Activated CD4-positive, alpha-beta T cell treated with anti-CD3 and anti-CD28 coated beads for 36 hours (primary cell): ENCODE results near the gene ZSCAN5A. TPM values are rescaled to one million over a fixed set of nuclear protein-coding genes. Genes with fewer than 3 reads are reported as not detected.
A peak's percentile ranks its signal among the peaks of the same experiment; 100 is the strongest.

Experiments used
- ATAC-seq: fragments of 200-7000 bp; cut with Tn5 transposase; one replicate; pipeline ENCODE4 v1.10.0; 2021; ENCODE audit warnings: mild to moderate bottlenecking, moderate library complexity
- CTCF ChIA-PET: fragments of 350-600 bp; sonication (Branson Sonifier 250); formaldehyde crosslinking; loops from one replicate; lab custom pipeline; 2021; ENCODE audit warnings: antibody characterized with exemption; lab: Charles Lee
- POLR2A ChIA-PET: fragments of 350-600 bp; sonication (Branson Sonifier 250); formaldehyde crosslinking; loops from one replicate; lab custom pipeline; 2021; ENCODE audit warnings: antibody characterized with exemption, inconsistent platforms; lab: Charles Lee
- DNase-seq: peaks from one replicate; pipeline ENCODE4 v3.0.0-alpha.2; 2020
- H3K27ac Mint-ChIP-seq: one replicate; pipeline ENCODE4 v1.8.0; 2021; ENCODE audit warnings: mixed read lengths
- H3K27me3 Mint-ChIP-seq: one replicate; pipeline ENCODE4 v1.8.0; 2021; ENCODE audit warnings: mixed read lengths
- H3K36me3 Mint-ChIP-seq: one replicate; pipeline ENCODE4 v1.8.0; 2021; ENCODE audit warnings: low read depth, mixed read lengths
- H3K4me1 Mint-ChIP-seq: one replicate; pipeline ENCODE4 v1.8.0; 2021; ENCODE audit warnings: mixed read lengths
- H3K4me3 Mint-ChIP-seq: one replicate; pipeline ENCODE4 v1.8.0; 2021; ENCODE audit warnings: mild to moderate bottlenecking, moderate library complexity, mixed read lengths
- H3K9me3 Mint-ChIP-seq: one replicate; pipeline ENCODE4 v1.8.0; 2021; ENCODE audit warnings: low read depth, mixed read lengths
- intact Hi-C, 2 experiments: fragments of 100-400 bp; cut with DNase I in 1 of 2; cut with micrococcal nuclease in 1 of 2; formaldehyde crosslinking; loops; one replicate each; pipeline versions ENCODE4 v1.14.2 to v1.15.1; 2022 to 2024; cut with DNase I, micrococcal nuclease
- total RNA-seq, 2 experiments: library from RNA; stranded (reverse); gene quantifications; one replicate each; pipeline ENCODE4 v1.2.3, GENCODE V29; 2021

ZSCAN5A gene
- total RNA-seq, 2 experiments from 2014 or later, result 8.3 to 9.9 TPM

GRCh38 chr19:56301886-56302620, 12.6 kb downstream of the ZSCAN5A start:
- ATAC-seq, result peak; percentile 53
- intact Hi-C loops, result no loop called here
- no peaks in the 10 kb centered on the region for H3K27me3 Mint-ChIP-seq

GRCh38 chr19:56301155-56301554, 13.5 kb downstream of the ZSCAN5A start:
- DNase-seq (no peak), ATAC-seq (no peak)
- H3K27me3 Mint-ChIP-seq, result no peaks in the 10 kb centered on the region
- H3K9me3 Mint-ChIP-seq, result no peaks in the 10 kb centered on the region
- intact Hi-C loops, result no loop called here
- H3K4me1 Mint-ChIP-seq, result peaks cover 15% of the 10 kb centered on the region
- H3K27ac Mint-ChIP-seq, result no peak overlapping the region
- peaks cover 25% of the 10 kb centered on the region for H3K36me3 Mint-ChIP-seq
- ChIA-PET CTCF (interaction anchor here (1.5 kb wide), 1 partner anchor 8 kb away, joined by 4 read pairs; no protein-coding TSS in a partner anchor), POLR2A (no interaction called here)
- H3K4me3 Mint-ChIP-seq, result no peak overlapping the region

More at GRCh38 chr19:56301886-56302620, 12.6 kb downstream of the ZSCAN5A start:
- Mint-ChIP-seq H3K36me3 (peaks cover 24% of the 10 kb centered on the region), H3K27ac (peak overlapping the region; percentile 32), H3K4me3 (no peak overlapping the region), H3K9me3 (no peaks in the 10 kb centered on the region), H3K4me1 (peaks cover 15% of the 10 kb centered on the region)
- ChIA-PET POLR2A (no interaction called here), CTCF (interaction anchor here (0.6 to 1.5 kb wide), 2 partner anchors 8 to 201 kb away, joined by 4 to 5 read pairs; no protein-coding TSS in a partner anchor)
- peak; percentile 8 for DNase-seq

- peaks cover 15% of the 10 kb centered on the region for H3K4me1 Mint-ChIP-seq
- POLR2A ChIA-PET, result no interaction called here
- no peak overlapping the region for H3K27ac Mint-ChIP-seq
- H3K36me3 Mint-ChIP-seq, result peaks cover 22% of the 10 kb centered on the region
- no peak for DNase-seq
- CTCF ChIA-PET, result interaction anchor here (0.7 to 1.3 kb wide), 5 partner anchors 10 to 490 kb away, joined by 3 to 7 read pairs (median 3); no protein-coding TSS in a partner anchor
- no peaks in the 10 kb centered on the region for H3K27me3 Mint-ChIP-seq
- H3K9me3 Mint-ChIP-seq, result no peaks in the 10 kb centered on the region
- H3K4me3 Mint-ChIP-seq, result no peak overlapping the region
- no peak for ATAC-seq
- intact Hi-C loops, result no loop called here
Observed at GRCh38 chr19:56299688-56300087, 15.0 kb downstream of the ZSCAN5A start.

- intact Hi-C loops, result no loop called here
- ATAC-seq (no peak), DNase-seq (no peak)
- H3K36me3 Mint-ChIP-seq, result peaks cover 26% of the 10 kb centered on the region
- no peaks in the 10 kb centered on the region for H3K27me3 Mint-ChIP-seq
- no peak overlapping the region for H3K4me3 Mint-ChIP-seq
- POLR2A ChIA-PET, result no interaction called here
- CTCF ChIA-PET, result interaction anchor here (0.7 kb wide), 1 partner anchor 76 kb away, joined by 3 read pairs; no protein-coding TSS in a partner anchor
- H3K27ac Mint-ChIP-seq, result no peak overlapping the region
- no peaks in the 10 kb centered on the region for H3K9me3 Mint-ChIP-seq
- H3K4me1 Mint-ChIP-seq, result peaks cover 7% of the 10 kb centered on the region
Observed at GRCh38 chr19:56297010-56297409, 17.6 kb downstream of the ZSCAN5A start.

GRCh38 chr19:56295531-56296455, 18.8 kb downstream of the ZSCAN5A start:
- no peak overlapping the region for H3K4me3 Mint-ChIP-seq
- no peak for DNase-seq
- H3K27me3 Mint-ChIP-seq, result no peaks in the 10 kb centered on the region
- POLR2A ChIA-PET, result no interaction called here
- H3K27ac Mint-ChIP-seq, result no peak overlapping the region
- H3K4me1 Mint-ChIP-seq, result peaks cover 5% of the 10 kb centered on the region
- CTCF ChIA-PET, result interaction anchor here (0.7 kb wide), 1 partner anchor 75 kb away, joined by 3 read pairs; no protein-coding TSS in a partner anchor
- ATAC-seq, result no peak
- H3K36me3 Mint-ChIP-seq, result peaks cover 24% of the 10 kb centered on the region
- H3K9me3 Mint-ChIP-seq, result no peaks in the 10 kb centered on the region
- intact Hi-C loops, result no loop called here

- H3K27ac Mint-ChIP-seq, result no peak overlapping the region
- ATAC-seq (no peak), DNase-seq (no peak)
- ChIA-PET POLR2A (no interaction called here), CTCF (interaction anchor here (0.7 kb wide), 1 partner anchor 138 kb away, joined by 3 read pairs; no protein-coding TSS in a partner anchor)
- no peaks in the 10 kb centered on the region for H3K27me3 Mint-ChIP-seq
- H3K36me3 Mint-ChIP-seq, result peaks cover 23% of the 10 kb centered on the region
- no peaks in the 10 kb centered on the region for H3K9me3 Mint-ChIP-seq
- no peak overlapping the region for H3K4me3 Mint-ChIP-seq
- H3K4me1 Mint-ChIP-seq, result peaks cover 5% of the 10 kb centered on the region
- intact Hi-C loops, result no loop called here
Observed at GRCh38 chr19:56294549-56294948, 20.1 kb downstream of the ZSCAN5A start.

- ATAC-seq, result peak; percentile 39
- Mint-ChIP-seq H3K4me3 (no peak overlapping the region), H3K27me3 (no peaks in the 10 kb centered on the region), H3K36me3 (peaks cover 24% of the 10 kb centered on the region), H3K9me3 (no peaks in the 10 kb centered on the region), H3K27ac (no peak overlapping the region), H3K4me1 (peaks cover 5% of the 10 kb centered on the region)
- intact Hi-C loops, result no loop called here
- peak; percentile 54 for DNase-seq
- CTCF ChIA-PET, result interaction anchor here (0.5 to 0.7 kb wide), 3 partner anchors 105 to 515 kb away, joined by 3 to 4 read pairs (median 3); no protein-coding TSS in a partner anchor
- POLR2A ChIA-PET, result no interaction called here
Observed at GRCh38 chr19:56291867-56292266, 22.8 kb downstream of the ZSCAN5A start.

- ATAC-seq (no peak), DNase-seq (no peak)
- POLR2A ChIA-PET, result interaction anchor here (0.7 kb wide), 1 partner anchor 916 kb away, joined by 3 read pairs; no protein-coding TSS in a partner anchor
- no peak overlapping the region for H3K4me3 Mint-ChIP-seq
- H3K36me3 Mint-ChIP-seq, result peaks cover 20% of the 10 kb centered on the region
- no peak overlapping the region for H3K27ac Mint-ChIP-seq
- CTCF ChIA-PET, result interaction anchor here (0.6 to 1.0 kb wide), 2 partner anchors 37 to 226 kb away, joined by 4 read pairs; no protein-coding TSS in a partner anchor
- no peaks in the 10 kb centered on the region for H3K27me3 Mint-ChIP-seq
- intact Hi-C loops, result no loop called here
- H3K9me3 Mint-ChIP-seq, result no peaks in the 10 kb centered on the region
- peaks cover 5% of the 10 kb centered on the region for H3K4me1 Mint-ChIP-seq
Observed at GRCh38 chr19:56290104-56290503, 24.5 kb downstream of the ZSCAN5A start.

GRCh38 chr19:56284746-56285145, 29.9 kb downstream of the ZSCAN5A start:
- H3K9me3 Mint-ChIP-seq, result no peaks in the 10 kb centered on the region

GRCh38 chr19:56282809-56283208, 31.8 kb downstream of the ZSCAN5A start:
- peaks cover 2% of the 10 kb centered on the region for H3K9me3 Mint-ChIP-seq
- H3K27ac Mint-ChIP-seq, result no peak overlapping the region
- ATAC-seq, result no peak
- peaks cover 4% of the 10 kb centered on the region for H3K36me3 Mint-ChIP-seq
- CTCF ChIA-PET, result no interaction called here
- no peak for DNase-seq
- intact Hi-C loops, result no loop called here
- POLR2A ChIA-PET, result no interaction called here
- H3K4me1 Mint-ChIP-seq, result no peaks in the 10 kb centered on the region
- no peaks in the 10 kb centered on the region for H3K27me3 Mint-ChIP-seq
- H3K4me3 Mint-ChIP-seq, result no peak overlapping the region

More at GRCh38 chr19:56284746-56285145, 29.9 kb downstream of the ZSCAN5A start:
- Mint-ChIP-seq H3K36me3 (peaks cover 9% of the 10 kb centered on the region), H3K4me3 (no peak overlapping the region), H3K27ac (no peak overlapping the region), H3K4me1 (no peaks in the 10 kb centered on the region), H3K27me3 (no peaks in the 10 kb centered on the region)
- POLR2A ChIA-PET, result no interaction called here
- intact Hi-C loops, result no loop called here
- DNase-seq (no peak), ATAC-seq (no peak)
- CTCF ChIA-PET, result no interaction called here

GRCh38 chr19:56273563-56274117, 41.0 kb downstream of the ZSCAN5A start:
- no peaks in the 10 kb centered on the region for H3K4me1 Mint-ChIP-seq
- DNase-seq (no peak), ATAC-seq (no peak)
- H3K27me3 Mint-ChIP-seq, result no peaks in the 10 kb centered on the region
- H3K4me3 Mint-ChIP-seq, result no peak overlapping the region
- ChIA-PET CTCF (interaction anchor here (0.7 to 1.4 kb wide), 3 partner anchors 8 to 707 kb away, joined by 3 read pairs; no protein-coding TSS in a partner anchor), POLR2A (no interaction called here)
- H3K27ac Mint-ChIP-seq, result no peak overlapping the region
- H3K9me3 Mint-ChIP-seq, result no peaks in the 10 kb centered on the region
- intact Hi-C loops, result no loop called here
- peaks cover 2% of the 10 kb centered on the region for H3K36me3 Mint-ChIP-seq
